ENCODE measurements around the gene TBX1.

DNA sequence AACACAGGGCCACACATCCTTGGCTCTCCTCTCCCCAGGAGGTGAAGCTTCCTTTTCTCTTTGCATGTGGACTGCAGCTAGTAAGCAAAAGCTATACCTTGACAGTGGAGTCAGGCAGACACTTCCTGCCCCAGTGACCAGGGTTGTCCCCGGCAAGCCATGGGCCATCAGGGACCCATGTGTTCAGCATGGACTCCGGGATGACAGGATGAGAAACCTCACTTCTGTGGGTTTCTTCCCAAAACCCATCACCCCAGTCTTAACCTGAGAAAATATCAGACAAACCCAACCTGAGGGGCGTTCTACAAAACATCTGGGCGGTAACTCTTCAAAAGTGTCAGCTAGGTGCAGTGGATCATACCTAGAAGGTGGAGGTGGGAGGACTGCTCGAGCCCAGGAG lies 53.9 kb downstream of the TBX1 start:
- TF ChIP-seq, protein P1, sequence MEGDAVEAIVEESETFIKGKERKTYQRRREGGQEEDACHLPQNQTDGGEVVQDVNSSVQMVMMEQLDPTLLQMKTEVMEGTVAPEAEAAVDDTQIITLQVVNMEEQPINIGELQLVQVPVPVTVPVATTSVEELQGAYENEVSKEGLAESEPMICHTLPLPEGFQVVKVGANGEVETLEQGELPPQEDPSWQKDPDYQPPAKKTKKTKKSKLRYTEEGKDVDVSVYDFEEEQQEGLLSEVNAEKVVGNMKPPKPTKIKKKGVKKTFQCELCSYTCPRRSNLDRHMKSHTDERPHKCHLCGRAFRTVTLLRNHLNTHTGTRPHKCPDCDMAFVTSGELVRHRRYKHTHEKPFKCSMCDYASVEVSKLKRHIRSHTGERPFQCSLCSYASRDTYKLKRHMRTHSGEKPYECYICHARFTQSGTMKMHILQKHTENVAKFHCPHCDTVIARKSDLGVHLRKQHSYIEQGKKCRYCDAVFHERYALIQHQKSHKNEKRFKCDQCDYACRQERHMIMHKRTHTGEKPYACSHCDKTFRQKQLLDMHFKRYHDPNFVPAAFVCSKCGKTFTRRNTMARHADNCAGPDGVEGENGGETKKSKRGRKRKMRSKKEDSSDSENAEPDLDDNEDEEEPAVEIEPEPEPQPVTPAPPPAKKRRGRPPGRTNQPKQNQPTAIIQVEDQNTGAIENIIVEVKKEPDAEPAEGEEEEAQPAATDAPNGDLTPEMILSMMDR (conservative IDR thresholded peaks at IDR 0.05; ENCODE audit: low read length): no peak
- TF ChIP-seq EZH2phosphoT487 (IDR thresholded peaks at IDR 0.05; ENCODE audit: borderline replicate concordance, low read depth, low read length): no peak
